Stomach (tissue), 9 donors: ENCODE measurements around the gene SLC7A5. TPM values are rescaled to one million over a fixed set of nuclear protein-coding genes. Genes with fewer than 3 reads are reported as not detected.
"Not testable (repeated sequence)": the region's sequence is repeated elsewhere in the genome, so short reads cannot be mapped to it uniquely, and the experiment has no call there.

Experiments used
- DNase-seq, 2 donors: peaks; one replicate each; pipeline versions ENCODE4 v3.0.0 to v3.0.0-alpha.2; 2013 to 2019
- H3K27ac ChIP-seq, 5 donors: fragments of 200-600 bp in 4 of 5; sonication (generic) in 4 of 5; one replicate each; pipeline ENCODE4 v1.5.1; 2013 to 2019; ENCODE audit warnings: mild to moderate bottlenecking in 1 of 5, moderate library complexity in 1 of 5
- H3K27me3 ChIP-seq, 3 donors: fragments of 200-600 bp; sonication (generic); one replicate each; pipeline ENCODE4 v1.5.1; 2017 to 2019; ENCODE audit warnings: mixed run types in 1 of 3
- H3K36me3 ChIP-seq, 4 donors: fragments of 200-600 bp; sonication (generic); 1 replicate in 3 of 4; 2 replicates in 1 of 4; pipeline ENCODE4 v1.5.1; 2016 to 2019
- H3K4me1 ChIP-seq, 4 donors: fragments of 200-600 bp; sonication (generic); one replicate each; pipeline ENCODE4 v1.5.1; 2016 to 2019
- H3K4me3 ChIP-seq, 4 donors: fragments of 200-600 bp; sonication (generic) in 3 of 4; one replicate each; pipeline ENCODE4 v1.5.1; 2016 to 2019; ENCODE audit warnings: mild to moderate bottlenecking in 1 of 4
- H3K9me3 ChIP-seq, 4 donors: fragments of 200-600 bp; sonication (generic); one replicate each; pipeline ENCODE4 v1.5.1; 2016 to 2019
- EP300 ChIP-seq: sonication (generic); formaldehyde crosslinking; IDR thresholded peaks from one replicate; pipeline ENCODE4 v1.6.1; 2017; ENCODE audit warnings: antibody characterized with exemption
- POLR2A ChIP-seq, 4 donors: fragments of 450-650 bp; IDR thresholded peaks; one replicate each; pipeline ENCODE4 v1.6.1; 2016; ENCODE audit warnings: antibody characterized with exemption in 4 of 4, control low read depth in 2 of 4, mild to moderate bottlenecking in 1 of 4, moderate library complexity in 1 of 4
- POLR2AphosphoS5 ChIP-seq, 3 donors: sonication (generic); formaldehyde crosslinking; IDR thresholded peaks; one replicate each; pipeline ENCODE4 v1.6.1; 2016; ENCODE audit warnings: antibody characterized with exemption in 3 of 3
- WGBS, 5 donors: extraction: QIAGEN DNeasy Blood & Tissue Kit in 3 of 5; methylation state at CpG; one replicate each; pipeline versions ENCODE4 v1.1.5 to v1.1.7; 2013 to 2018; 5-methylcytosine and 5-hydroxymethylcytosine counted together
- intact Hi-C: fragments of 100-400 bp; cut with DNase I; formaldehyde crosslinking; loops from one replicate; pipeline ENCODE4 v1.15.1; 2023; ENCODE audit warnings: low total_unique reads
- polyA plus RNA-seq, 3 donors: library from polyadenylated mRNA; stranded (reverse); fragments of 200-250 nt; gene quantifications; one replicate each; pipeline ENCODE4 v1.2.3, GENCODE V29; 2013
- total RNA-seq, 5 donors: library from RNA; depleted of rRNA; stranded (reverse); fragments of >200 nt; gene quantifications; one replicate each; pipeline versions ENCODE4 v1.1.0 to v1.2.3, GENCODE V29; 2014 to 2016
- TF ChIP-seq, protein P1 (sequence below), 7 experiments: fragments of 450-650 bp in 4 of 7; fragments of 200-600 bp in 3 of 7; sonication (generic) in 3 of 7; IDR thresholded peaks; one replicate each; pipeline ENCODE4 v1.5.1; 2016 to 2019; ENCODE audit warnings: antibody characterized with exemption in 7 of 7, control low read depth in 2 of 7, mild to moderate bottlenecking in 1 of 7
- donor health status: healthy with polysubstance abuse.
- donor health status: Bipolar disorder and iron deficiency.
- donor health status: healthy.

Gene SLC7A5
- total and polyA plus RNA-seq, 8 donors, result 1.4 to 74.8 (median 10.0) TPM

DNA sequence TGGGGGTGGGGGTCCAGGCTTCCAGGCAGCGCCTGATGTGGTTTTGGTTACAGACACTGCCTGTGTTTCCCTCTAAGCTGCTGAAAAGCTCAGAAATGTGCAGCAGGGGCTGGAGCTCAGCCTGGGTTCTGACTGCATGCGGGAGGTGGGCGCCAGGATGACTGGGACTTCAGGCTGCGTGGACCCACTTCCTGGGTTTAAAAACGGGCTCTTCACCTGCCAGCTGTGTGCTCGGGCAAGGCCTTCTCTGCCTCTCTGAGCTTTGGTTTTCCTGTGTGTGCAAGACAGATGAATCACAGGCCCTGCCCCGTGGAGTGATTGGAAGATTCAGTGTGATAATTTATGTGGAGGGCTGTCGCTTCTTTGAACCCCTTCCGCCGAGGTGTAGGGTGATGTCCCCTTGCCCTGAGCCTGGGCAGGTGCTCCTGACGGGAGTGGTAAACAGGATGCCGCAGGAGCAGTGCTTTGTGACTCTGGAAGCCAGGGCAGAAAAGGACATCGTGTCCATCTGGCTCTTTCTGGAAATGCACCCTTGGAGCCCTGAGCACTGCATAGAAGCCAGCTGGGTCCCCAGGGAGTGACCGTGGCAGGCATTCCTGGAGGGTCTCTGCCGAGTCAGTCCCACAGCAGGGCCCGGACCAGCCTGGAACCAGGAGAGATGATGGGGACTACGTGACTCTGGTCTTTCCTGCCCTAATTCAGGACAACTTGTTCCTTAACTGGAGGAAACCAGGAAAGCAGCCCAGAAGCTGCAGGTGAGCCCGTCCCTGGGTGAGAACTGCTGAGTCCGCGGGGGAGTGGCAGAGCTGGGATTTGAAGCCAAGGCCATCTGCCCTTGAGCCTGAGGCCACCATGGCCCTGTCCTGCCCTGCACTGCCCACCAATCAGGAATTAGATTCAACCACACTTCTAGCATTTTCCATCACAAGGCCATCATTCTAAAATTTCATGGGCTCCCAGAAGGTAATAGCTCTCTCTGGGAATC, 28.5 kb upstream of the SLC7A5 start:
- intact Hi-C loops, result no loop called here
- H3K36me3 ChIP-seq, result no peaks in the 10 kb centered on the region
- no peak overlapping the region for H3K4me3 ChIP-seq
- no peaks in the 10 kb centered on the region for H3K9me3 ChIP-seq
- H3K27ac ChIP-seq, result peak overlapping the region in 3 of 5 donors; percentile 8 to 64 (median 37)
- DNase-seq, result no peak
- peaks cover 0 to 18% (median 4%) of the 10 kb centered on the region in 4 donors for H3K4me1 ChIP-seq
- TF ChIP-seq POLR2A (IDR thresholded peaks at IDR 0.05), result no peak
- TF ChIP-seq, protein P1, sequence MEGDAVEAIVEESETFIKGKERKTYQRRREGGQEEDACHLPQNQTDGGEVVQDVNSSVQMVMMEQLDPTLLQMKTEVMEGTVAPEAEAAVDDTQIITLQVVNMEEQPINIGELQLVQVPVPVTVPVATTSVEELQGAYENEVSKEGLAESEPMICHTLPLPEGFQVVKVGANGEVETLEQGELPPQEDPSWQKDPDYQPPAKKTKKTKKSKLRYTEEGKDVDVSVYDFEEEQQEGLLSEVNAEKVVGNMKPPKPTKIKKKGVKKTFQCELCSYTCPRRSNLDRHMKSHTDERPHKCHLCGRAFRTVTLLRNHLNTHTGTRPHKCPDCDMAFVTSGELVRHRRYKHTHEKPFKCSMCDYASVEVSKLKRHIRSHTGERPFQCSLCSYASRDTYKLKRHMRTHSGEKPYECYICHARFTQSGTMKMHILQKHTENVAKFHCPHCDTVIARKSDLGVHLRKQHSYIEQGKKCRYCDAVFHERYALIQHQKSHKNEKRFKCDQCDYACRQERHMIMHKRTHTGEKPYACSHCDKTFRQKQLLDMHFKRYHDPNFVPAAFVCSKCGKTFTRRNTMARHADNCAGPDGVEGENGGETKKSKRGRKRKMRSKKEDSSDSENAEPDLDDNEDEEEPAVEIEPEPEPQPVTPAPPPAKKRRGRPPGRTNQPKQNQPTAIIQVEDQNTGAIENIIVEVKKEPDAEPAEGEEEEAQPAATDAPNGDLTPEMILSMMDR (IDR thresholded peaks at IDR 0.05), result no peak
- TF ChIP-seq EP300, result no peak
- no peak for TF ChIP-seq POLR2AphosphoS5 (IDR thresholded peaks at IDR 0.05)
- peaks cover 0 to 5% (median 0%) of the 10 kb centered on the region in 3 donors for H3K27me3 ChIP-seq
- 71 to 76% (median 73%) methylated on average over 19 to 20 of the region's 20 CpGs for WGBS, 5 donors

DNA sequence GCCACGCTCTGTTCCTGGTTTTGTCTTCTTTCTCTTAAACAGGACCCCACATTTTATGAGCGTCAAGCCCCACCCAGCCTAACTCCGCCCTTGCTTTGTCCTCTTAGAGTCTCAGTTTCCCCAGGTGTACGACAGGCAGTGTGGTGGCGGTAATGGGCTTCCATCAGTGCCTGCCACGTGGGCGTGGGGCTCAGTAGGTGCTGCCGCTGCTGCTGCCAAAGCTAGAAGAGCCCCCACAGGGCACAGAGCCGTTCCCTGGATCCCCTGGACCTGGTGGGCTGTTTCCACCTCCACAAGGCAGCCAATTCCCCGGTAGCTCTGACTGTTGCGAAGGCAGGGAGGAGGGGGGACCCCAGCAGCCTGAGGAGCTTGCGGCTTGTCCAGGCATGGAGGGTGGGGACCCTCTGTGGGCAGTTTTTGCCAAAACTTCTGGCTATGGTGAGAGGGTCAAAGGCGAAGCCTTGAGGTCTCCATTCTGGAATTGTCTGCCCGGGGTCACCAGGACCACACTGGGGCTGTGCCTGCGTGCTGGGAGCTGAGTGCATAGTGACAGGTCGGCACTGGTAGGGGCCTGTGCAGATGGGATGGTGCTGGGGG, 27.7 kb upstream of the SLC7A5 start:
- 77 to 86% (median 85%) methylated on average over 16 of the region's 16 CpGs for WGBS, 5 donors
- not testable (repeated sequence) for H3K4me3 ChIP-seq

DNA sequence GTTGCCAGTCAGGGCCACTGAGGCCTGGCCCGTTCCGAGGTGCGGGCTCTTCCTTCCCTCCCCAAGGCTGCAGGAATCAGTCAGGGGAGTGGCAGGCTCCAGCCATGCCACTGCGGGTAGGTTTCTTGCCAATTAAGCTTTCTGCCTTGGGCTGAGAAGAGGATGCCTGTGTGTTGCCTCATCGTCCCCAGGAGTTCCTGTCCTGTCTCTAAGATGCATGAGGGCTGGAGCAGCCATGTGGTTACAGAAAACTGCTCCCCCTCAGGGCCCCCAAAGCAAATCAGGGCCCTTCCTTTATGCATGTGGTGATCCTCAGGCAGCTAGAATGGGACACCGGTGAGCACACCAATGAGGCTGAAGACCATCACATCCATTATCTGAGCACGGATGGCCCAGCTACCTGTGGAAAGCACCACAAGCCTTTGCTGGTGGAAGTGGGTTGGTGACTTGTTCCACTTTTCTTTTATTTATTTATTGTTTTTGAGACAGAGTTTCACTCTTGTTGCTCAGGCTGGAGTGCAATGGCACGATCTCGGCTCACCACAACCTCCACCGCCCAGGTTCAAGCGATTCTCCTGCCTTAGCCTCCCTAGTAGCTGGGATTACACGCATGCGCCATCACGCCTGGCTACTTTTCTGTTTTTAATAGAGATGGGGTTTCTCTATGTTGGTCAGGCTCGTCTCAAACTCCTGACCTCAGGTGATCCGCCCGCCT, 27.0 kb upstream of the SLC7A5 start:
- intact Hi-C loops, H3K27me3 ChIP-seq: not testable (repeated sequence)
- 77 to 85% (median 81%) methylated on average over 17 of the region's 17 CpGs for WGBS, 5 donors

More for the DNA sequence above, 27.7 kb upstream of the SLC7A5 start:
- H3K27me3 ChIP-seq, DNase-seq, H3K9me3 ChIP-seq, H3K36me3 ChIP-seq, intact Hi-C loops: not testable (repeated sequence)
- Histone ChIP-seq H3K27ac (peak overlapping the region in 3 of 5 donors; percentile 8 to 64 (median 22)), H3K4me1 (peaks cover 0 to 18% (median 4%) of the 10 kb centered on the region in 4 donors)

DNA sequence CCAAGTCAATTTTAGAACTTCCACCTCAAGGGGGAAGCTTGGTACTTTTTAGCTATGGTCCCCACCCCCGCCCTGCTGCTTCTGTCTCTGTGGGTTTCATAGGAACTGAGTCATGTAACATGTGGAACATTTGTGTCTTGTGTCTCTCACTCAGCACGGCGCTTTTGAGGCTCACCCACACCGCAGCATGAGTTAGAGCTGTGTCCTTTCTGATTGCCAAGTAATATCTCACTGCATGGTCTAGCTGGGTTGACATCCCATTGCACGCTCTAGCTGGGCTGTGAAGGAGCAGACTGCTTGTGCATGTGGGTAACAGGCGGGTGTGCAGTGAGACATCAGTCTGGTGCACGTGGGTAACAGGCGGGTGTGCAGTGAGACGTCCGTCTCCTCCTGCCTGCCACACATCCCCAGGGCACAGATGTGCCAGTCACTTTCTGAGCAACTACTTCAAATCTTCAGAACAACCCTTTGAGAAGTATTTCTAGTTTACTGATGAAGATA, 26.4 kb upstream of the SLC7A5 start:
- 63 to 79% (median 74%) methylated on average over 9 to 10 of the region's 10 CpGs for WGBS, 5 donors
- intact Hi-C loops, result no loop called here
- TF ChIP-seq, protein P1 (IDR thresholded peaks at IDR 0.05), result no peak
- TF ChIP-seq POLR2AphosphoS5 (IDR thresholded peaks at IDR 0.05) (no peak), POLR2A (IDR thresholded peaks at IDR 0.05) (no peak), EP300 (no peak)
- peak in 1 of 2 donors; percentile 37 for DNase-seq
- Histone ChIP-seq H3K36me3 (no peaks in the 10 kb centered on the region), H3K27ac (peak overlapping the region in 3 of 5 donors; percentile 8 to 64 (median 33)), H3K27me3 (peaks cover 0 to 5% (median 0%) of the 10 kb centered on the region in 3 donors), H3K9me3 (no peaks in the 10 kb centered on the region), H3K4me1 (peaks cover 0 to 18% (median 4%) of the 10 kb centered on the region in 4 donors), H3K4me3 (no peak overlapping the region)

More for the DNA sequence above, 27.0 kb upstream of the SLC7A5 start:
- DNase-seq, H3K4me3 ChIP-seq, H3K36me3 ChIP-seq, H3K9me3 ChIP-seq: not testable (repeated sequence)
- Histone ChIP-seq H3K27ac (peak overlapping the region in 4 of 5 donors; percentile 8 to 64 (median 28)), H3K4me1 (peaks cover 0 to 18% (median 4%) of the 10 kb centered on the region in 4 donors)

DNA sequence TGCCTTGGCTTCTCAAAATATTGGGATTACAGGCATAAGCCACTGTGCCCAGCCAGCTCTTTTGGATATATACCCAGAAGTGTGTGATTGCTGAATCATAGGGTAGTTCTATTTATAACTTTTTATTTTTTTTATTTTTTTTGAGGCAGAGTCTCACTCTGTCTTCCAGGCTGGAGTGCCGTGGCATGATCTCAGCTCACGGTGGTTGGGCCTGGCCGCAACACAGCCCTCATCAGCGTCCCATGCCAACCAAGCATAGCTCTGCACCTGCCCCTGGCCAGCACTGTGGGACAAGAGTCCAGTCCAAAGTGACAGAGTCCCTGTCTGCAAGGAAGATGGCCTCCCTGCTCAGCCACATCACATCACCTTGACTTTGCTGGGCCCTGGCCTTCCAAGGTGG, 24.7 kb upstream of the SLC7A5 start:
- H3K9me3 ChIP-seq, H3K27ac ChIP-seq, H3K4me3 ChIP-seq, DNase-seq, H3K27me3 ChIP-seq, intact Hi-C loops, H3K36me3 ChIP-seq: not testable (repeated sequence)
- H3K4me1 ChIP-seq, result peaks cover 0 to 18% (median 4%) of the 10 kb centered on the region in 4 donors
- WGBS, 5 donors, result 75 to 90% (median 78%) methylated on average over 4 of the region's 4 CpGs
